ENCODE measurements around the gene RIMS3.

DNA sequence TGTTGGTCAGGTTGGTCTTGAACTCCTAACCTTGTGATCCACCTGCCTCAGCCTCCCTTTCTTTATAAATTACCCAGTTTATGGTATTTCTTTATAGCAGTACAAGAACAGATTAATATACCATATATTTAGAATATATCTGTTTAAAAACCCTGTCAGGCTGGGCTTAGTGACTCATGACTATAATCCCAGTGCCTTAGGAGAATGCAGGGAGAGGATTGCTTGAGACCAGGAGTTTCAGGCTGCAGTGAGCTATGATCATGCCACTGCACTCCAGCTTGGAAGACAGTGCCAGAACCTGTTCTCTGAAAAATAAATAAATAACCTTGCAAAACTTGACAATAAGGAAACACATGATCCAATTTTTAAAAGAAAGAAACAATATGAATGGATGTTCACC lies 90.1 kb downstream of the RIMS3 start:
- no peak for TF ChIP-seq EZH2phosphoT487 (IDR thresholded peaks at IDR 0.05; ENCODE audit: low read depth)
- TF ChIP-seq, protein P1, sequence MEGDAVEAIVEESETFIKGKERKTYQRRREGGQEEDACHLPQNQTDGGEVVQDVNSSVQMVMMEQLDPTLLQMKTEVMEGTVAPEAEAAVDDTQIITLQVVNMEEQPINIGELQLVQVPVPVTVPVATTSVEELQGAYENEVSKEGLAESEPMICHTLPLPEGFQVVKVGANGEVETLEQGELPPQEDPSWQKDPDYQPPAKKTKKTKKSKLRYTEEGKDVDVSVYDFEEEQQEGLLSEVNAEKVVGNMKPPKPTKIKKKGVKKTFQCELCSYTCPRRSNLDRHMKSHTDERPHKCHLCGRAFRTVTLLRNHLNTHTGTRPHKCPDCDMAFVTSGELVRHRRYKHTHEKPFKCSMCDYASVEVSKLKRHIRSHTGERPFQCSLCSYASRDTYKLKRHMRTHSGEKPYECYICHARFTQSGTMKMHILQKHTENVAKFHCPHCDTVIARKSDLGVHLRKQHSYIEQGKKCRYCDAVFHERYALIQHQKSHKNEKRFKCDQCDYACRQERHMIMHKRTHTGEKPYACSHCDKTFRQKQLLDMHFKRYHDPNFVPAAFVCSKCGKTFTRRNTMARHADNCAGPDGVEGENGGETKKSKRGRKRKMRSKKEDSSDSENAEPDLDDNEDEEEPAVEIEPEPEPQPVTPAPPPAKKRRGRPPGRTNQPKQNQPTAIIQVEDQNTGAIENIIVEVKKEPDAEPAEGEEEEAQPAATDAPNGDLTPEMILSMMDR (IDR thresholded peaks at IDR 0.05; ENCODE audit: low read depth, low read length): no peak
